Smooth muscle cell (in vitro differentiated cells): ENCODE results near the gene PGAM1. TPM values are rescaled to one million over a fixed set of nuclear protein-coding genes. Genes with fewer than 3 reads are reported as not detected.
"Not testable (repeated sequence)": the region's sequence is repeated elsewhere in the genome, so short reads cannot be mapped to it uniquely, and the experiment has no call there.

ENCODE experiments used
- DNase-seq: peaks from one replicate; lab custom pipeline; 2025; ENCODE audit not compliant: unreplicated experiment; lab: John Stamatoyannopoulos, UW
- H2AFZ ChIP-seq: fragments of 200-600 bp; sonication (generic); 2 replicates; pipeline ENCODE4 v1.6.0; 2016; ENCODE audit warnings: antibody characterized with exemption, low read depth, mild to moderate bottlenecking
- H3F3A ChIP-seq: fragments of 200-600 bp; sonication (generic); 2 replicates; pipeline ENCODE4 v1.6.0; 2017; ENCODE audit warnings: antibody characterized with exemption, low read depth
- H3K27ac ChIP-seq: fragments of 200-600 bp; sonication (generic); 2 replicates; pipeline ENCODE4 v1.5.1; 2016; ENCODE audit warnings: low read depth, mild to moderate bottlenecking
- H3K27me3 ChIP-seq: fragments of 200-600 bp; sonication (generic); 2 replicates; pipeline ENCODE4 v1.6.1; 2016; ENCODE audit warnings: low read depth, mild to moderate bottlenecking
- H3K36me3 ChIP-seq: fragments of 200-600 bp; sonication (generic); 2 replicates; pipeline ENCODE4 v1.5.1; 2016; ENCODE audit warnings: low read depth
- H3K4me1 ChIP-seq: fragments of 200-600 bp; sonication (generic); 2 replicates; pipeline ENCODE4 v1.5.1; 2016; ENCODE audit warnings: low read depth
- H3K4me2 ChIP-seq: fragments of 200-600 bp; sonication (generic); 2 replicates; pipeline ENCODE4 v1.6.0; 2016; ENCODE audit warnings: mild to moderate bottlenecking
- H3K4me3 ChIP-seq: fragments of 200-600 bp; sonication (generic); 2 replicates; pipeline ENCODE4 v1.5.1; 2016; ENCODE audit warnings: mild to moderate bottlenecking
- H3K79me2 ChIP-seq: fragments of 200-600 bp; sonication (generic); 2 replicates; pipeline ENCODE4 v1.6.0; 2016; ENCODE audit warnings: low read depth, mild to moderate bottlenecking
- H3K9ac ChIP-seq: fragments of 200-600 bp; sonication (generic); 2 replicates; pipeline ENCODE4 v1.6.0; 2016; ENCODE audit warnings: low read depth
- H3K9me3 ChIP-seq: fragments of 200-600 bp; sonication (generic); replicated peaks from 2 replicates; pipeline ENCODE4 v1.5.1; 2016; ENCODE audit warnings: low read depth
- H4K20me1 ChIP-seq: fragments of 200-600 bp; sonication (generic); 2 replicates; pipeline ENCODE4 v1.6.0; 2016; ENCODE audit warnings: low read depth
- WGBS: methylation state at CpG from one replicate; pipeline ENCODE4 v1.1.7; 2016; ENCODE audit warnings: low lambda C conversion rate; 5-methylcytosine and 5-hydroxymethylcytosine counted together
- polyA plus RNA-seq: library from polyadenylated mRNA; unstranded; fragments of >200 nt; fragmentation: Nextera tagmentation; extraction: Ambion mirVana; gene quantifications from 2 replicates; pipeline ENCODE4 v1.2.1, GENCODE V29; 2016
- total RNA-seq: library from RNA; depleted of rRNA; stranded (reverse); fragments of >200 nt; gene quantifications from 2 replicates; pipeline ENCODE4 v1.2.3, GENCODE V29; 2014
- TF ChIP-seq, protein P1 (sequence below): fragments of 200-600 bp; sonication (generic); IDR thresholded peaks from 2 replicates; pipeline ENCODE4 v1.5.1; 2017; ENCODE audit warnings: borderline replicate concordance, mild to moderate bottlenecking, antibody characterized with exemption; ENCODE audit not compliant: insufficient read depth, poor library complexity, severe bottlenecking

Gene PGAM1
- total and polyA plus RNA-seq, 2 experiments from 2014 or later: 725 to 957 TPM

DNA sequence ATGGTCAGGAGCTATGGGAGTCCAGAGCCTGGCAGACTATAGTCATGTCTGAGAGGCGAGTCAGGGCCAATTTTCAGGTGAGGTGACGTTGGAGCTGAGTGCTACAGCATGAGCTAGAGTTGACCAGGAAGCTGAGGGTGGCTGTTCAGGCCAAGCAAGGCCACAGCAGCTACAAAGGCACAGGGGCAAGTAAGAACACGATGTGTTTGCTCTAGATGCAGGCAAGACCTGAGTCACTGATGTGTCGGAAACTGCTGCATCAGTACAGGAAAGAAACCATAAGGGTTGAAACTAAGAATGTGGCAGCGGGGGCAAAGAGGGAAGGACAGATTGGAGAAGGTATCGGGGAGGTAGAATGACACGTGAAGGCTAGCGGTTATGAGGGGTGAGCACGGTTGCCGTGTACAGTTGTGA lies 13.1 kb upstream of the PGAM1 start:
- Histone ChIP-seq H2AFZ (no peak overlapping the region), H3K4me2 (no peak overlapping the region), H4K20me1 (no peaks in the 10 kb centered on the region), H3K27me3 (no peaks in the 10 kb centered on the region), H3K9me3 (no peaks in the 10 kb centered on the region), H3K27ac (peak overlapping the region; percentile 70), H3K4me1 (peaks cover 10% of the 10 kb centered on the region), H3F3A (peaks cover 5% of the 10 kb centered on the region), H3K4me3 (no peak overlapping the region), H3K9ac (no peak overlapping the region), H3K36me3 (no peaks in the 10 kb centered on the region), H3K79me2 (no peaks in the 10 kb centered on the region)
- WGBS: 80% methylated on average over 10 of the region's 10 CpGs
- DNase-seq: no peak
- TF ChIP-seq, protein P1, sequence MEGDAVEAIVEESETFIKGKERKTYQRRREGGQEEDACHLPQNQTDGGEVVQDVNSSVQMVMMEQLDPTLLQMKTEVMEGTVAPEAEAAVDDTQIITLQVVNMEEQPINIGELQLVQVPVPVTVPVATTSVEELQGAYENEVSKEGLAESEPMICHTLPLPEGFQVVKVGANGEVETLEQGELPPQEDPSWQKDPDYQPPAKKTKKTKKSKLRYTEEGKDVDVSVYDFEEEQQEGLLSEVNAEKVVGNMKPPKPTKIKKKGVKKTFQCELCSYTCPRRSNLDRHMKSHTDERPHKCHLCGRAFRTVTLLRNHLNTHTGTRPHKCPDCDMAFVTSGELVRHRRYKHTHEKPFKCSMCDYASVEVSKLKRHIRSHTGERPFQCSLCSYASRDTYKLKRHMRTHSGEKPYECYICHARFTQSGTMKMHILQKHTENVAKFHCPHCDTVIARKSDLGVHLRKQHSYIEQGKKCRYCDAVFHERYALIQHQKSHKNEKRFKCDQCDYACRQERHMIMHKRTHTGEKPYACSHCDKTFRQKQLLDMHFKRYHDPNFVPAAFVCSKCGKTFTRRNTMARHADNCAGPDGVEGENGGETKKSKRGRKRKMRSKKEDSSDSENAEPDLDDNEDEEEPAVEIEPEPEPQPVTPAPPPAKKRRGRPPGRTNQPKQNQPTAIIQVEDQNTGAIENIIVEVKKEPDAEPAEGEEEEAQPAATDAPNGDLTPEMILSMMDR: no peak

DNA sequence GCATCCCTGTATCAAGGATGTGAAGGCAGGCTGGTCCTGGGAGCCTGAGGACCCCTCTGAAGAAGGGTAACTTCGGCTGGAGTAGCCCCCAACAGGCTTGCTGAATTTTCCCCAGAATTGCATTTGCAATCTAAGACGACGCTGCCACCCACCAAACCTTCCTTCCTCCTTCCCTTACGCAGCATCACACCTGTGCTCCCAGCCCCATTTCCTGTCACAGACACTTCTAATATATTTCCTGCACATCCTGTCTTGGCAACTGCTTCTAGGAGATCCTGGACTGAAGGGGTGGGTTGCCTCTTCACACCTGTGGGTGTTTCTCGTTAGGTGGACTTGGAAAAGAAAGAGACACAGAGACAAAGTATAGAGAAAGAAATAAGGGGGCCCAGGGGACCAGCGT lies 9.4 kb upstream of the PGAM1 start:
- H3K9me3 ChIP-seq: no peaks in the 10 kb centered on the region
- H3K27me3 ChIP-seq: no peaks in the 10 kb centered on the region
- no peak for DNase-seq
- TF ChIP-seq, protein P1: no peak
- no peaks in the 10 kb centered on the region for H3K79me2 ChIP-seq
- H3K9ac ChIP-seq: no peak overlapping the region
- H3K4me2 ChIP-seq: no peak overlapping the region
- H2AFZ ChIP-seq: no peak overlapping the region
- 94% methylated on average over 6 of the region's 6 CpGs for WGBS
- H3K27ac ChIP-seq: no peak overlapping the region
- H3K4me3 ChIP-seq: no peak overlapping the region
- no peaks in the 10 kb centered on the region for H3K36me3 ChIP-seq
- peaks cover 16% of the 10 kb centered on the region for H3F3A ChIP-seq
- peaks cover 16% of the 10 kb centered on the region for H3K4me1 ChIP-seq
- H4K20me1 ChIP-seq: no peaks in the 10 kb centered on the region

DNA sequence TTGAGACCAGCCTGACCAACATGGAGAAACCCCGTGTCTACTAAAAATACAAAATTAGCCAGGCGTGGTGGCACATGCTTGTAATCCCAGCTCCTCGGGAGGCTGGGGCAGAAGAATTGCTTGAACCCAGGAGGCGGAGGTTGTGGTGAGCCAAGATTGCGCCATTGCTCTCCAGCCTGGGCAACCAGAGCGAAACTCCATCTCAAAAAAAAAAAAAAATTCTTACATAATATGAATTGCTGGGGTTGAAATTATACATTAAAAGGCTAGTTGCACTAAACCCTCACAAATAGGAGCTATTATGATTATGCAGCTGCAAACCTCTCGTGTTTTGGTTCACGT lies 2.3 kb upstream of the PGAM1 start:
- not testable (repeated sequence) for H3K4me3 ChIP-seq, H2AFZ ChIP-seq, H3K9ac ChIP-seq, H3K36me3 ChIP-seq, H3K9me3 ChIP-seq, DNase-seq, H3K27me3 ChIP-seq, H3K4me2 ChIP-seq
- Histone ChIP-seq H3K4me1 (peaks cover 14% of the 10 kb centered on the region), H3F3A (peaks cover 36% of the 10 kb centered on the region), H3K27ac (peak overlapping the region; percentile 79), H3K79me2 (peaks cover 26% of the 10 kb centered on the region), H4K20me1 (peaks cover 19% of the 10 kb centered on the region)
- 85% methylated on average over 8 of the region's 8 CpGs for WGBS

DNA sequence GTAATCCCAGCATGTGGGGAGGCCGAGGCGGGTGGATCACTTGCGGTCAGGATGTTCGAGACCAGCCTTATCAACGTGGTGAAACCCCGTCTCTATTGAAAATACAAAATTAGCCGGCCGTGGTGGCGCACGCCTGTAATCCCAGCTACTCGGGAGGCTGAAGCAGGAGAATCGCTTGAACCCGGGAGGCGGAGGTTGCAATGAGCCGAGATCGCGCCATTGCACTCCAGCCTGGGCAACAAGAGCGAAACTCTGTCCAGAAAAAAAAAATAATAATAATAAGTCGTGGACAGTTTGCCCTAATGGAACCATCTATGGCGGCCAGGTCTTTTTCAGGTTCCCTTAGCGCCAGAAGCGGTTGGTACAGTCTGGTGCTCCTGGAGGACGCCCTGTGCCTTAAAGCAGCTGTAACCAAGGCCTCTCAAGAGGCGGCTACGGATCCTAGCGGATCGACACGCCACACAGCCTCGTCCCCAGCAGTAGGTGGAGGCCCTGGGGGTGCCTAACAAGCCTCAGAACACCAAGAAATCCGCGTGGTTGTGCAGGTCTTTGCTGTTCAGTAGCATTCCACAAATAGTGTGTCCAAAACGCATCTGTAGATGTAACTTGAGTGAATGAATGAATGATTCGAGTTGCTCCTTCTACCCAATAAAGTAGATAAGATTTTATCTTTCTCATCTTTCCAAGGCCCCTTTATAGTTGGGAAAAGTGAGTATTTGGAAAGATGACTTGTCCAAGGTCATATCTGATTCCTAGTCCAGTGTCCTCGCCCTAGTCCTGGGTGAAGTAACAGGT lies 982 bp downstream of the PGAM1 start:
- Histone ChIP-seq H3K27me3 (no peaks in the 10 kb centered on the region), H3K9me3 (no peaks in the 10 kb centered on the region), H3K4me1 (peaks cover 10% of the 10 kb centered on the region), H3F3A (peaks cover 36% of the 10 kb centered on the region), H3K36me3 (peaks cover 8% of the 10 kb centered on the region), H3K27ac (peak overlapping the region; percentile 90), H3K4me3 (peak overlapping the region; percentile 81), H4K20me1 (peaks cover 49% of the 10 kb centered on the region), H3K9ac (peak overlapping the region; percentile 78), H3K79me2 (peaks cover 55% of the 10 kb centered on the region), H3K4me2 (peak overlapping the region; percentile 94), H2AFZ (no peak overlapping the region)
- no peak for DNase-seq
- WGBS: 2% methylated on average over 34 of the region's 34 CpGs
- TF ChIP-seq, protein P1: no peak
